HepG2 (cell line): Measurements from ENCODE around the gene WDR89. TPM values are rescaled to one million over a fixed set of nuclear protein-coding genes. Genes with fewer than 3 reads are reported as not detected.

Source experiments
- ATAC-seq: fragments of 200-7000 bp; cut with Tn5 transposase; 3 replicates; pipeline ENCODE4 v1.9.1; 2020; ENCODE audit warnings: mild to moderate bottlenecking, moderate library complexity
- BruUV-seq: library from RNA; stranded (reverse); fragments of 400-500 nt; replicated peaks from 2 replicates; lab custom pipeline; 2021; lab: Mats Ljungman, UMichigan
- CTCF ChIA-PET: fragments of 300-600 bp; formaldehyde crosslinking; extraction: SDS; loops from one replicate; lab custom pipeline; 2021; ENCODE audit warnings: low total read pairs, inconsistent platforms, low intra/inter-chr PET ratio; lab: Yijun Ruan, JAX
- POLR2A ChIA-PET: fragments of 350-600 bp; sonication (Branson Sonifier 250); formaldehyde crosslinking; loops from one replicate; lab custom pipeline; 2020; ENCODE audit warnings: antibody characterized with exemption, inconsistent platforms; lab: Yijun Ruan, JAX
- DNase-seq: peaks from one replicate; pipeline ENCODE4 v3.0.0-alpha.2; 2015; ENCODE audit warnings: low spot score
- FAIRE-seq: peaks from 3 replicates; lab custom pipeline; 2011; peaks lifted over from hg19 to GRCh38; lab: Jason Lieb, UNC
- H2AFZ ChIP-seq: one replicate; pipeline ENCODE4 v1.6.1; 2011; ENCODE audit warnings: low read length, inconsistent platforms
- H3K27ac ChIP-seq: fragments of 300-600 bp; 3 replicates; pipeline ENCODE4 v1.8.0; 2011; ENCODE audit warnings: mixed run types, mild to moderate bottlenecking, mixed read lengths, low read length, inconsistent platforms; ENCODE audit not compliant: insufficient read depth; ENCODE audit errors: extremely low read length
- H3K27me3 ChIP-seq, 2 experiments: fragments of 200-600 bp in 1 of 2; 2 replicates in 1 of 2; 3 replicates in 1 of 2; pipeline versions ENCODE4 v1.6.0 to v1.8.0; 2011; ENCODE audit warnings: low read length in 2 of 2, mild to moderate bottlenecking in 2 of 2, moderate library complexity in 2 of 2, inconsistent platforms in 1 of 2; ENCODE audit not compliant: insufficient read depth in 2 of 2, control insufficient read depth in 1 of 2
- H3K36me3 ChIP-seq, 2 experiments: fragments of 200-600 bp in 1 of 2; replicated peaks in 1 of 2; 2 replicates in 1 of 2; 3 replicates in 1 of 2; pipeline versions ENCODE4 v1.5.1 to v1.8.0; 2011; ENCODE audit warnings: low read length in 2 of 2, inconsistent platforms in 1 of 2; ENCODE audit not compliant: insufficient read depth in 2 of 2, control insufficient read depth in 1 of 2
- H3K4me1 ChIP-seq: 2 replicates; pipeline ENCODE4 v1.5.1; 2012; ENCODE audit warnings: low read length, inconsistent platforms; ENCODE audit not compliant: insufficient read depth
- H3K4me2 ChIP-seq: 2 replicates; pipeline ENCODE4 v1.6.0; 2011; ENCODE audit warnings: low read depth, low read length, inconsistent platforms
- H3K4me3 ChIP-seq, 3 experiments: fragments of 200-600 bp in 1 of 3; sonication (generic), shearing (Covaris generic) in 1 of 3; replicated peaks in 1 of 3; 2 replicates each; pipeline ENCODE4 v1.5.1; 2011 to 2016; ENCODE audit warnings: low read length in 3 of 3, inconsistent platforms in 2 of 3, low read depth in 2 of 3, mild to moderate bottlenecking in 2 of 3, control low read depth in 1 of 3, mixed read lengths in 1 of 3; ENCODE audit not compliant: insufficient read depth in 1 of 3
- H3K79me2 ChIP-seq: one replicate; pipeline ENCODE4 v1.6.1; 2011; ENCODE audit warnings: low read length, inconsistent platforms; ENCODE audit not compliant: insufficient read depth
- H3K9ac ChIP-seq: 2 replicates; pipeline ENCODE4 v1.6.0; 2011; ENCODE audit warnings: mild to moderate bottlenecking, low read depth, low read length, inconsistent platforms; ENCODE audit not compliant: insufficient read depth
- H3K9me3 ChIP-seq: 2 replicates; pipeline ENCODE4 v1.5.1; 2012; ENCODE audit warnings: mild to moderate bottlenecking, low read length
- H4K20me1 ChIP-seq: 2 replicates; pipeline ENCODE4 v1.6.0; 2011; ENCODE audit warnings: inconsistent platforms, mild to moderate bottlenecking, low read length, moderate library complexity; ENCODE audit not compliant: insufficient read depth
- BCL6 ChIP-seq: IDR thresholded peaks from 2 replicates; pipeline ENCODE4 v1.6.1; 2016; ENCODE audit warnings: missing genetic modification reagents, missing compliant biosample characterization
- GTF2F1 ChIP-seq: fragments of 150-350 bp; IDR thresholded peaks from 2 replicates; pipeline ENCODE4 v1.6.1; 2014; ENCODE audit warnings: low read length
- HNRNPK ChIP-seq: fragments of 200-400 bp; formaldehyde crosslinking; IDR thresholded peaks from 2 replicates; pipeline ENCODE4 v1.6.1; 2018; ENCODE audit warnings: low read length, low read depth, moderate library complexity, mild to moderate bottlenecking; ENCODE audit not compliant: poor library complexity, severe bottlenecking
- MAFG ChIP-seq: sonication (generic); formaldehyde crosslinking; IDR thresholded peaks from 2 replicates; pipeline ENCODE4 v1.5.1; 2020; ENCODE audit warnings: mild to moderate bottlenecking, missing genetic modification reagents
- MTA3 ChIP-seq: sonication (generic); formaldehyde crosslinking; IDR thresholded peaks from 2 replicates; pipeline ENCODE4 v1.4.0; 2020; ENCODE audit warnings: missing genetic modification reagents
- MXI1 ChIP-seq: IDR thresholded peaks from 3 replicates; pipeline ENCODE4 v1.6.1; 2012; ENCODE audit warnings: low read depth, low read length, inconsistent platforms, borderline replicate concordance
- TBX3 ChIP-seq: fragments of 450-650 bp; IDR thresholded peaks from 2 replicates; pipeline ENCODE4 v1.6.1; 2017; ENCODE audit warnings: antibody characterized with exemption, mild to moderate bottlenecking, inconsistent platforms, borderline replicate concordance
- XBP1 ChIP-seq: sonication (generic); formaldehyde crosslinking; IDR thresholded peaks from 2 replicates; pipeline ENCODE4 v1.5.0; 2020; ENCODE audit warnings: missing genetic modification reagents
- ZFP90 ChIP-seq: sonication (generic); formaldehyde crosslinking; IDR thresholded peaks from 2 replicates; pipeline ENCODE4 v1.8.0; 2022; ENCODE audit warnings: missing genetic modification reagents, mild to moderate bottlenecking, inconsistent platforms, borderline replicate concordance
- ZMAT3 ChIP-seq: sonication (generic); formaldehyde crosslinking; conservative IDR thresholded peaks from 2 replicates; pipeline ENCODE4 v1.7.0; 2021; ENCODE audit warnings: missing genetic modification reagents
- ZMYM2 ChIP-seq: sonication (generic); formaldehyde crosslinking; IDR thresholded peaks from 2 replicates; pipeline ENCODE4 v1.8.0; 2022; ENCODE audit warnings: mild to moderate bottlenecking, missing genetic modification reagents
- ZNF468 ChIP-seq: sonication (generic); formaldehyde crosslinking; IDR thresholded peaks from 2 replicates; pipeline ENCODE4 v1.8.0; 2022; ENCODE audit warnings: mild to moderate bottlenecking, moderate library complexity, missing genetic modification reagents
- ZNF557 ChIP-seq: sonication (generic); formaldehyde crosslinking; IDR thresholded peaks from 2 replicates; pipeline ENCODE4 v1.4.0; 2020; ENCODE audit warnings: missing genetic modification reagents
- ZNF672 ChIP-seq: sonication (generic); formaldehyde crosslinking; IDR thresholded peaks from 2 replicates; pipeline ENCODE4 v1.8.1; 2022; ENCODE audit warnings: missing genetic modification reagents
- WGBS: methylation state at CpG from one replicate; pipeline ENCODE4 v1.1.6; 2017; ENCODE audit warnings: low lambda C conversion rate; 5-methylcytosine and 5-hydroxymethylcytosine counted together
- in situ Hi-C: cut with HindIII; loops from 2 replicates; pipeline ENCODE4 v1.10.0; 2017; ENCODE audit warnings: low pct_unique_long_range_greater_than_20kb; ENCODE audit not compliant: extremely low pct_ligation_motif_present
- intact Hi-C: fragments of 100-400 bp; cut with micrococcal nuclease; formaldehyde crosslinking; loops from one replicate; pipeline ENCODE4 v1.10.0; 2022; ENCODE audit not compliant: unreplicated experiment
- polyA plus RNA-seq, 8 experiments: library from polyadenylated mRNA; depleted of rRNA in 3 of 8; stranded (reverse) in 7 of 8; unstranded in 1 of 8; fragments of >200 nt; fragmentation: Illumina TruSeq in 4 of 8; extraction: Trizol in 4 of 8; gene quantifications; 2 replicates each; pipeline versions ENCODE4 v1.2.1 to v1.2.3, GENCODE V29; 2011 to 2016; ENCODE audit warnings: low read depth in 4 of 8, missing spikeins in 1 of 8, mixed read lengths in 1 of 8; ENCODE audit not compliant: insufficient read depth in 1 of 8
- total RNA-seq, 5 experiments: library from RNA; depleted of rRNA; stranded (reverse); fragments of >200 nt; fragmentation: Illumina TruSeq; extraction: Trizol; gene quantifications; 2 replicates each; pipeline ENCODE4 v1.2.3, GENCODE V29; 2016; ENCODE audit warnings: low read depth in 1 of 5
- TF ChIP-seq, protein P1 (sequence below): sonication (generic); formaldehyde crosslinking; IDR thresholded peaks from 2 replicates; pipeline ENCODE4 v1.5.1; 2020; ENCODE audit warnings: missing genetic modification reagents, mild to moderate bottlenecking, borderline replicate concordance
- TF ChIP-seq, protein P2 (sequence below): sonication (generic); formaldehyde crosslinking; IDR thresholded peaks from 2 replicates; pipeline ENCODE4 v1.4.0; 2020; ENCODE audit warnings: mild to moderate bottlenecking, missing genetic modification reagents
- TF ChIP-seq, protein P3 (sequence below): sonication (generic); formaldehyde crosslinking; IDR thresholded peaks from 2 replicates; pipeline ENCODE4 v1.4.0; 2020; ENCODE audit warnings: missing genetic modification reagents

WDR89 gene
- total and polyA plus RNA-seq, 2 of the 13 experiments (the other 11 are each of a cell fraction or from before 2014, with no cell fraction given), result 5.2 to 20.1 TPM

DNA sequence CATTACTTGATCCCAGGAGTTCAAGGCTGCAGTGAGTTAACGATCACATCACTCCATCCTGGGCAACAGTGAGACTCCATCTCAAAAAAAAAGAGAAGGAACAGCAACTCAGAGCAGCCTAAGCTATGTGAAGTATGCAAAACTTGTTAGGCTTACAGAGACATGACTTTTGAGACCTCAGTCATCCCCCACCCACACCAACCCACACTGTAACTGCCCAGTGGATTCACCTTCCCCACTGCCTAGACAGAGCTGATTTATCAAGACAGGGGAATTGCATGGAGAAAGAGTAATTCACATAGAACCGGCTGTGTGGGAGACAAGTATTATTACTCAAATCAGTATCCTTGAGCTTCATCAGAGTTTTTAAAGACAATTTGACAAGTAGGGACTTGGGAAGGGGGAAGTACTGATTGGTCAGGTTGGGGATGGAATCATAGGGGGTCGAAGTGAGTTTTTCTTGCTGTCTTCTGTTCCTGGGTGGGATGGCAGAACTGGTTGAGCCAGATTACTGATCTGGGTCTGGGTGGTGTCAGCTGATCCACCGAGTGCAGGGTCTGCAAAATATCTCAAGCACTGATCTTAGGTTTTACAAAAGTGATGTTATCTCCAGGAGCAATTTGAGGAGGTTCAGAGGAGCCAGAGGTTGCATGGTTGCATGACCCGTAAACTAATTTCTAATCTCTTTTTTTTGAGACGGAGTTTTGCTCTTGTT, 6.2 kb upstream of the WDR89 start:
- Histone ChIP-seq H3K4me3 (no peak overlapping the region), H3K27ac (no peak overlapping the region), H3K4me2 (no peak overlapping the region), H3K36me3 (no peaks in the 10 kb centered on the region), H3K9me3 (no peaks in the 10 kb centered on the region), H3K4me1 (peaks cover 12% of the 10 kb centered on the region; the same call in 1 of the 2 replicates), H4K20me1 (no peaks in the 10 kb centered on the region), H3K9ac (no peak overlapping the region), H2AFZ (no peak overlapping the region), H3K27me3 (no peaks in the 10 kb centered on the region), H3K79me2 (no peaks in the 10 kb centered on the region)
- FAIRE-seq, result no peak
- WGBS, result 80% methylated on average over 5 of the region's 6 CpGs
- ChIA-PET POLR2A (no interaction called here), CTCF (no interaction called here)
- no TSS peak for BruUV-seq
- no peak for DNase-seq
- no peak for TF ChIP-seq XBP1
- no peak for TF ChIP-seq ZMYM2 (CRISPR knock-in tag)
- no peak for TF ChIP-seq TBX3
- TF ChIP-seq, protein P1, sequence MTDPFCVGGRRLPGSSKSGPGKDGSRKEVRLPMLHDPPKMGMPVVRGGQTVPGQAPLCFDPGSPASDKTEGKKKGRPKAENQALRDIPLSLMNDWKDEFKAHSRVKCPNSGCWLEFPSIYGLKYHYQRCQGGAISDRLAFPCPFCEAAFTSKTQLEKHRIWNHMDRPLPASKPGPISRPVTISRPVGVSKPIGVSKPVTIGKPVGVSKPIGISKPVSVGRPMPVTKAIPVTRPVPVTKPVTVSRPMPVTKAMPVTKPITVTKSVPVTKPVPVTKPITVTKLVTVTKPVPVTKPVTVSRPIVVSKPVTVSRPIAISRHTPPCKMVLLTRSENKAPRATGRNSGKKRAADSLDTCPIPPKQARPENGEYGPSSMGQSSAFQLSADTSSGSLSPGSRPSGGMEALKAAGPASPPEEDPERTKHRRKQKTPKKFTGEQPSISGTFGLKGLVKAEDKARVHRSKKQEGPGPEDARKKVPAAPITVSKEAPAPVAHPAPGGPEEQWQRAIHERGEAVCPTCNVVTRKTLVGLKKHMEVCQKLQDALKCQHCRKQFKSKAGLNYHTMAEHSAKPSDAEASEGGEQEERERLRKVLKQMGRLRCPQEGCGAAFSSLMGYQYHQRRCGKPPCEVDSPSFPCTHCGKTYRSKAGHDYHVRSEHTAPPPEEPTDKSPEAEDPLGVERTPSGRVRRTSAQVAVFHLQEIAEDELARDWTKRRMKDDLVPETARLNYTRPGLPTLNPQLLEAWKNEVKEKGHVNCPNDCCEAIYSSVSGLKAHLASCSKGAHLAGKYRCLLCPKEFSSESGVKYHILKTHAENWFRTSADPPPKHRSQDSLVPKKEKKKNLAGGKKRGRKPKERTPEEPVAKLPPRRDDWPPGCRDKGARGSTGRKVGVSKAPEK (CRISPR knock-in tag), result no peak
- no peak for TF ChIP-seq MTA3 (CRISPR knock-in tag)
- no peak for TF ChIP-seq ZNF468 (CRISPR knock-in tag)
- TF ChIP-seq, protein P2, sequence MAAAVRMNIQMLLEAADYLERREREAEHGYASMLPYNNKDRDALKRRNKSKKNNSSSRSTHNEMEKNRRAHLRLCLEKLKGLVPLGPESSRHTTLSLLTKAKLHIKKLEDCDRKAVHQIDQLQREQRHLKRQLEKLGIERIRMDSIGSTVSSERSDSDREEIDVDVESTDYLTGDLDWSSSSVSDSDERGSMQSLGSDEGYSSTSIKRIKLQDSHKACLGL, result no peak
- TF ChIP-seq ZMAT3 (CRISPR knock-in tag), result no peak
- TF ChIP-seq MXI1, result no peak
- TF ChIP-seq, protein P3, sequence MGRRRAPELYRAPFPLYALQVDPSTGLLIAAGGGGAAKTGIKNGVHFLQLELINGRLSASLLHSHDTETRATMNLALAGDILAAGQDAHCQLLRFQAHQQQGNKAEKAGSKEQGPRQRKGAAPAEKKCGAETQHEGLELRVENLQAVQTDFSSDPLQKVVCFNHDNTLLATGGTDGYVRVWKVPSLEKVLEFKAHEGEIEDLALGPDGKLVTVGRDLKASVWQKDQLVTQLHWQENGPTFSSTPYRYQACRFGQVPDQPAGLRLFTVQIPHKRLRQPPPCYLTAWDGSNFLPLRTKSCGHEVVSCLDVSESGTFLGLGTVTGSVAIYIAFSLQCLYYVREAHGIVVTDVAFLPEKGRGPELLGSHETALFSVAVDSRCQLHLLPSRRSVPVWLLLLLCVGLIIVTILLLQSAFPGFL (CRISPR knock-in tag), result no peak
- TF ChIP-seq MAFG (CRISPR knock-in tag), result no peak
- no peak for TF ChIP-seq GTF2F1
- no peak for TF ChIP-seq HNRNPK
- TF ChIP-seq BCL6 (CRISPR knock-in tag), result no peak
- no peak for TF ChIP-seq ZNF557
- no peak for TF ChIP-seq ZNF672
- no peak for TF ChIP-seq ZFP90 (CRISPR knock-in tag)
- ATAC-seq, result no peak
- intact Hi-C loops, result no loop called here
- in situ Hi-C loops, result no loop called here
